HEK293 (cell line): ENCODE measurements around the gene CCDC85B.

Experiments used
- GLIS1 ChIP-seq: fragments of 450-650 bp; formaldehyde crosslinking; IDR thresholded peaks from 2 replicates; pipeline ENCODE4 v1.5.1; 2016; ENCODE audit warnings: missing biosample characterization, missing genetic modification characterization
- GLIS2 ChIP-seq: fragments of 450-650 bp; formaldehyde crosslinking; IDR thresholded peaks from 2 replicates; pipeline ENCODE4 v1.5.1; 2016; ENCODE audit warnings: missing biosample characterization, missing genetic modification characterization
- KLF1 ChIP-seq: fragments of 450-650 bp; formaldehyde crosslinking; IDR thresholded peaks from 2 replicates; pipeline ENCODE4 v1.5.1; 2016; ENCODE audit warnings: missing biosample characterization, missing genetic modification characterization
- KLF16 ChIP-seq: fragments of 450-650 bp; formaldehyde crosslinking; IDR thresholded peaks from 2 replicates; pipeline ENCODE4 v1.5.1; 2017; ENCODE audit warnings: missing biosample characterization, missing genetic modification characterization
- PBX3 ChIP-seq: sonication (generic); formaldehyde crosslinking; IDR thresholded peaks from 2 replicates; pipeline ENCODE4 v1.8.1; 2022; ENCODE audit warnings: mild to moderate bottlenecking, moderate library complexity, missing genetic modification reagents
- YY1 ChIP-seq: fragments of 450-650 bp; formaldehyde crosslinking; IDR thresholded peaks from 2 replicates; pipeline ENCODE4 v1.5.1; 2018; ENCODE audit warnings: missing biosample characterization, missing genetic modification characterization
- YY2 ChIP-seq: fragments of 450-650 bp; formaldehyde crosslinking; IDR thresholded peaks from 2 replicates; pipeline ENCODE4 v1.5.1; 2016; ENCODE audit warnings: missing biosample characterization, missing genetic modification characterization
- ZBTB10 ChIP-seq: fragments of 450-650 bp; formaldehyde crosslinking; IDR thresholded peaks from 2 replicates; pipeline ENCODE4 v1.5.1; 2016; ENCODE audit warnings: missing biosample characterization, missing genetic modification characterization
- ZBTB21 ChIP-seq: fragments of 450-650 bp; formaldehyde crosslinking; IDR thresholded peaks from 2 replicates; pipeline ENCODE4 v1.5.1; 2017; ENCODE audit warnings: missing biosample characterization, missing genetic modification characterization
- ZEB2 ChIP-seq: fragments of 450-650 bp; formaldehyde crosslinking; IDR thresholded peaks from 2 replicates; pipeline ENCODE4 v1.5.1; 2016; ENCODE audit warnings: missing biosample characterization, missing genetic modification characterization
- ZFP41 ChIP-seq: fragments of 450-650 bp; formaldehyde crosslinking; IDR thresholded peaks from 2 replicates; pipeline ENCODE4 v1.5.1; 2016; ENCODE audit warnings: missing biosample characterization, missing genetic modification characterization, borderline replicate concordance
- ZNF10 ChIP-seq: fragments of 450-650 bp; formaldehyde crosslinking; IDR thresholded peaks from 2 replicates; pipeline ENCODE4 v1.5.1; 2017; ENCODE audit warnings: missing biosample characterization, missing genetic modification characterization
- ZNF112 ChIP-seq: fragments of 450-650 bp; formaldehyde crosslinking; IDR thresholded peaks from 2 replicates; pipeline ENCODE4 v1.5.0; 2017; ENCODE audit warnings: missing biosample characterization, missing genetic modification characterization
- ZNF157 ChIP-seq: fragments of 450-650 bp; formaldehyde crosslinking; IDR thresholded peaks from 2 replicates; pipeline ENCODE4 v1.5.1; 2016; ENCODE audit warnings: missing biosample characterization, missing genetic modification characterization
- ZNF174 ChIP-seq: fragments of 450-650 bp; formaldehyde crosslinking; IDR thresholded peaks from 2 replicates; pipeline ENCODE4 v1.5.0; 2017; ENCODE audit warnings: missing biosample characterization, mild to moderate bottlenecking, missing genetic modification characterization
- ZNF24 ChIP-seq: fragments of 450-650 bp; formaldehyde crosslinking; IDR thresholded peaks from 2 replicates; pipeline ENCODE4 v1.5.1; 2016; ENCODE audit warnings: missing biosample characterization, missing genetic modification characterization
- ZNF324 ChIP-seq: fragments of 450-650 bp; formaldehyde crosslinking; IDR thresholded peaks from 2 replicates; pipeline ENCODE4 v1.5.1; 2016; ENCODE audit warnings: missing biosample characterization, missing genetic modification characterization
- ZNF335 ChIP-seq: fragments of 450-650 bp; formaldehyde crosslinking; conservative IDR thresholded peaks from 2 replicates; pipeline ENCODE4 v1.5.1; 2016; ENCODE audit warnings: missing biosample characterization, missing genetic modification characterization
- ZNF354C ChIP-seq: fragments of 450-650 bp; formaldehyde crosslinking; IDR thresholded peaks from 2 replicates; pipeline ENCODE4 v1.5.1; 2016; ENCODE audit warnings: missing biosample characterization, missing genetic modification characterization, low read depth, borderline replicate concordance
- ZNF48 ChIP-seq: fragments of 450-650 bp; formaldehyde crosslinking; IDR thresholded peaks from 2 replicates; pipeline ENCODE4 v1.5.1; 2016; ENCODE audit warnings: missing biosample characterization, missing genetic modification characterization
- ZNF518A ChIP-seq: fragments of 450-650 bp; formaldehyde crosslinking; conservative IDR thresholded peaks from 2 replicates; pipeline ENCODE4 v1.5.1; 2016; ENCODE audit warnings: low read depth, missing biosample characterization, missing genetic modification characterization
- ZNF544 ChIP-seq: fragments of 450-650 bp; formaldehyde crosslinking; IDR thresholded peaks from 2 replicates; pipeline ENCODE4 v1.5.0; 2017; ENCODE audit warnings: missing biosample characterization, missing genetic modification characterization
- ZNF624 ChIP-seq: fragments of 450-650 bp; formaldehyde crosslinking; IDR thresholded peaks from 2 replicates; pipeline ENCODE4 v1.5.1; 2017; ENCODE audit warnings: missing biosample characterization, missing genetic modification characterization
- ZNF701 ChIP-seq: fragments of 450-650 bp; formaldehyde crosslinking; IDR thresholded peaks from 2 replicates; pipeline ENCODE4 v1.5.1; 2016; ENCODE audit warnings: missing biosample characterization, missing genetic modification characterization
- ZNF76 ChIP-seq: fragments of 450-650 bp; formaldehyde crosslinking; IDR thresholded peaks from 2 replicates; pipeline ENCODE4; 2016; ENCODE audit warnings: low read depth, missing biosample characterization, missing genetic modification characterization, borderline replicate concordance
- ZNF776 ChIP-seq: fragments of 450-650 bp; formaldehyde crosslinking; IDR thresholded peaks from 2 replicates; pipeline ENCODE4 v1.5.0; 2017; ENCODE audit warnings: missing biosample characterization, missing genetic modification characterization, borderline replicate concordance
- ZNF777 ChIP-seq: fragments of 450-650 bp; formaldehyde crosslinking; IDR thresholded peaks from 2 replicates; pipeline ENCODE4 v1.5.1; 2017; ENCODE audit warnings: missing biosample characterization, missing genetic modification characterization, borderline replicate concordance
- ZNF785 ChIP-seq: fragments of 450-650 bp; formaldehyde crosslinking; IDR thresholded peaks from 2 replicates; pipeline ENCODE4 v1.5.1; 2016; ENCODE audit warnings: missing biosample characterization, missing genetic modification characterization
- ZNF792 ChIP-seq: fragments of 450-650 bp; formaldehyde crosslinking; IDR thresholded peaks from 2 replicates; pipeline ENCODE4 v1.5.1; 2016; ENCODE audit warnings: missing biosample characterization, missing genetic modification characterization
- ZSCAN18 ChIP-seq: fragments of 450-650 bp; formaldehyde crosslinking; IDR thresholded peaks from 2 replicates; pipeline ENCODE4 v1.5.1; 2016; ENCODE audit warnings: missing biosample characterization, missing genetic modification characterization
- ZSCAN30 ChIP-seq: fragments of 450-650 bp; IDR thresholded peaks from 2 replicates; pipeline ENCODE4 v1.5.1; 2018; ENCODE audit warnings: missing biosample characterization, mild to moderate bottlenecking, missing genetic modification characterization, moderate library complexity

Gene CCDC85B

GRCh38 chr11:65857853-65858680 lies 32.4 kb upstream of the CCDC85B start, which contains the start of gene CFL1 (continued):
- peak; percentile 49; the same call in 1 of the 2 replicates for TF ChIP-seq PBX3 (CRISPR knock-in tag)
- TF ChIP-seq ZNF701 (tag by site-specific recombination), result no peak
- TF ChIP-seq ZNF785 (tag by site-specific recombination), result no peak
- TF ChIP-seq ZNF776 (tag by site-specific recombination), result no peak
- TF ChIP-seq ZNF48 (tag by site-specific recombination), result no peak
- peak; percentile 98 for TF ChIP-seq ZNF76 (tag by site-specific recombination)
- TF ChIP-seq ZNF335 (tag by site-specific recombination), result peak; percentile 52; the same call in 1 of the 2 replicates
- TF ChIP-seq ZNF157 (tag by site-specific recombination), result no peak
- TF ChIP-seq ZNF354C (tag by site-specific recombination), result no peak
- TF ChIP-seq ZNF24 (tag by site-specific recombination), result no peak
- no peak for TF ChIP-seq ZSCAN30
- peak; percentile 88 for TF ChIP-seq KLF16 (tag by site-specific recombination)
- no peak for TF ChIP-seq ZNF324 (tag by site-specific recombination)
- no peak for TF ChIP-seq ZNF624 (tag by site-specific recombination)
- TF ChIP-seq ZNF10 (tag by site-specific recombination), result peak; percentile 25; the same call in 1 of the 2 replicates
- TF ChIP-seq ZEB2, result peak; percentile 68
- no peak for TF ChIP-seq ZNF112 (tag by site-specific recombination)
- TF ChIP-seq YY1, result peak; percentile 50; the same call in 1 of the 2 replicates
- TF ChIP-seq ZBTB21 (tag by site-specific recombination), result no peak
- peak; percentile 43 for TF ChIP-seq ZBTB10
- 0 out of 2 replicates have a peak, but pooled peaks have one; percentile 6 for TF ChIP-seq GLIS1
- TF ChIP-seq KLF1 (tag by site-specific recombination), result peak; percentile 85
- 0 out of 2 replicates have a peak, but pooled peaks have one; percentile 16 for TF ChIP-seq ZNF518A (tag by site-specific recombination)
- peak; percentile 27; the same call in 1 of the 2 replicates for TF ChIP-seq GLIS2
- no peak for TF ChIP-seq ZNF174 (tag by site-specific recombination)
- no peak for TF ChIP-seq ZFP41 (tag by site-specific recombination)
- TF ChIP-seq ZSCAN18, result no peak
- no peak for TF ChIP-seq ZNF544 (tag by site-specific recombination)
- TF ChIP-seq ZNF792 (tag by site-specific recombination), result no peak
- TF ChIP-seq YY2, result 0 out of 2 replicates have a peak, but pooled peaks have one; percentile 26
- no peak for TF ChIP-seq ZNF777 (tag by site-specific recombination)
